ENCODE measurements around the gene ZMYND10.

- TF ChIP-seq POLR2AphosphoS5 (IDR thresholded peaks at IDR 0.05; ENCODE audit: low read depth, low read length) (no peak), TAF1 (IDR thresholded peaks at IDR 0.05; ENCODE audit: borderline replicate concordance, insufficient read depth, low read length) (no peak), SIN3A (IDR thresholded peaks at IDR 0.05; ENCODE audit: borderline replicate concordance, insufficient read depth, low read length) (no peak)
- TF ChIP-seq, protein P1, sequence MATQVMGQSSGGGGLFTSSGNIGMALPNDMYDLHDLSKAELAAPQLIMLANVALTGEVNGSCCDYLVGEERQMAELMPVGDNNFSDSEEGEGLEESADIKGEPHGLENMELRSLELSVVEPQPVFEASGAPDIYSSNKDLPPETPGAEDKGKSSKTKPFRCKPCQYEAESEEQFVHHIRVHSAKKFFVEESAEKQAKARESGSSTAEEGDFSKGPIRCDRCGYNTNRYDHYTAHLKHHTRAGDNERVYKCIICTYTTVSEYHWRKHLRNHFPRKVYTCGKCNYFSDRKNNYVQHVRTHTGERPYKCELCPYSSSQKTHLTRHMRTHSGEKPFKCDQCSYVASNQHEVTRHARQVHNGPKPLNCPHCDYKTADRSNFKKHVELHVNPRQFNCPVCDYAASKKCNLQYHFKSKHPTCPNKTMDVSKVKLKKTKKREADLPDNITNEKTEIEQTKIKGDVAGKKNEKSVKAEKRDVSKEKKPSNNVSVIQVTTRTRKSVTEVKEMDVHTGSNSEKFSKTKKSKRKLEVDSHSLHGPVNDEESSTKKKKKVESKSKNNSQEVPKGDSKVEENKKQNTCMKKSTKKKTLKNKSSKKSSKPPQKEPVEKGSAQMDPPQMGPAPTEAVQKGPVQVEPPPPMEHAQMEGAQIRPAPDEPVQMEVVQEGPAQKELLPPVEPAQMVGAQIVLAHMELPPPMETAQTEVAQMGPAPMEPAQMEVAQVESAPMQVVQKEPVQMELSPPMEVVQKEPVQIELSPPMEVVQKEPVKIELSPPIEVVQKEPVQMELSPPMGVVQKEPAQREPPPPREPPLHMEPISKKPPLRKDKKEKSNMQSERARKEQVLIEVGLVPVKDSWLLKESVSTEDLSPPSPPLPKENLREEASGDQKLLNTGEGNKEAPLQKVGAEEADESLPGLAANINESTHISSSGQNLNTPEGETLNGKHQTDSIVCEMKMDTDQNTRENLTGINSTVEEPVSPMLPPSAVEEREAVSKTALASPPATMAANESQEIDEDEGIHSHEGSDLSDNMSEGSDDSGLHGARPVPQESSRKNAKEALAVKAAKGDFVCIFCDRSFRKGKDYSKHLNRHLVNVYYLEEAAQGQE (IDR thresholded peaks at IDR 0.05; ENCODE audit: insufficient read depth in 1 of 2, low read depth in 2 of 2, low read length in 2 of 2), result no peak
Measured at GRCh38 chr3:50354186-50354764, 8.7 kb upstream of the ZMYND10 start.
